HUDEP-2 (cell line): ENCODE results near the gene COG3.

Experiments
- DNase-seq, 76 experiments: peaks; one replicate each; lab custom pipeline; 2025; ENCODE audit not compliant: unreplicated experiment in 76 of 76; lab: John Stamatoyannopoulos, UW

Gene COG3

GRCh38 chr13:45541806-45542205 lies 77.1 kb downstream of the COG3 start:
- no peak for DNase-seq

GRCh38 chr13:45542391-45542790 lies 77.7 kb downstream of the COG3 start:
- no peak for DNase-seq

GRCh38 chr13:45542878-45543277 lies 78.1 kb downstream of the COG3 start:
- no peak for DNase-seq

- DNase-seq, result no peak
Observed at GRCh38 chr13:45544520-45544919, 79.8 kb downstream of the COG3 start.

GRCh38 chr13:45545686-45546409 lies 81.1 kb downstream of the COG3 start:
- DNase-seq, result no peak

GRCh38 chr13:45546410-45546765 lies 81.6 kb downstream of the COG3 start:
- no peak for DNase-seq

- DNase-seq, result no peak
Observed at GRCh38 chr13:45548281-45548680, 83.5 kb downstream of the COG3 start.

GRCh38 chr13:45554604-45555109 lies 89.9 kb downstream of the COG3 start:
- no peak for DNase-seq

- DNase-seq, result peak in 3 of 76 experiments; percentile 1 to 8 (median 2)
Observed at GRCh38 chr13:45564133-45564776, 99.5 kb downstream of the COG3 start.

GRCh38 chr13:45565331-45565730 lies 100.6 kb downstream of the COG3 start:
- peak in 6 of 76 experiments; percentile 1 to 31 (median 10) for DNase-seq

GRCh38 chr13:45575146-45575829 lies 110.5 kb downstream of the COG3 start:
- DNase-seq, result no peak

- DNase-seq, result no peak
Observed at GRCh38 chr13:45575830-45576180, 111.1 kb downstream of the COG3 start.

GRCh38 chr13:45576466-45576865 lies 111.7 kb downstream of the COG3 start:
- DNase-seq, result no peak

- no peak for DNase-seq
Observed at GRCh38 chr13:45582408-45583076, 117.8 kb downstream of the COG3 start.

GRCh38 chr13:45584816-45585215 lies 120.1 kb downstream of the COG3 start:
- no peak for DNase-seq
